GM21367 (cell line): Measurements from ENCODE around the gene SERP2.

Experiments used
- ATAC-seq: cut with Tn5 transposase; IDR thresholded peaks from one replicate; pipeline ENCODE4 v1.9.1; 2021; ENCODE audit not compliant: unreplicated experiment

The SERP2 gene

DNA sequence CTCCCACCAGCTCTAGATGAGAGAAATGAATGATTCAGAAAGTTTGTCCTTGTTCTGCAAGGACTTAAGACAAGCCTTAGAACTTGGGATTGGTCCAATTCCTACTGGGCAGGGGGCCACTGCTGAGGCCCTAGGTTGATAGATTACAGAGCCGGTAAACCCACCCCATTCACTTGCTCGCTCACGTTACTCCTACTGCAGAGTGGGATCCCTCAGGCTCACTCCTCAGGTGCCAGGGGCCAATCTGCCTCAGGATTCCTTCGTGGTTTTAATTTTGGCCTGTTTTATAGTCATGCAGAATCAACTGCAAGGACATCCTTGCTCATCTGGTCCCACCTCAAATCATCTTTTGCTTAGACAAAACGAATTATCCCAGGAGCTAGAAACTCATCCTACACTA, 59.0 kb downstream of the SERP2 start:
- no peak for ATAC-seq

- ATAC-seq = no peak
Observed at GRCh38 chr13:44433863-44434765, 60.5 kb downstream of the SERP2 start.

DNA sequence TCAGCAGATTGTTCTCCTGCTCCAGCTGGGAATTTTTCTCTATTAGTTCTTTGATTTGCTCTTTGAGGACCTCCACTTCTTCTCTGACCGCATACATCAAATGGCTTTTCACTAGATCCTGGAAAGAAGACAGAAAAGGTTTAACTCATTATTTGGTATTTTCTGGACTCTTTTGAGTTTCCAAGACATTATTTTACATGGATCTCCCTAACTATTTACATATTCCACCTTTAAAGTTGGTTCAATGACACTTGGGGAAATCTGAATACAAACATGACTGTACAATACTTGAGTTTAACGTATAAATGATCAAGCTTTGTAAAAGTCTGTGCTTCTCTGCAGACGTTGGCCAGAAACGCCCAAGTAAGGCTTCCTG, 61.1 kb downstream of the SERP2 start:
- ATAC-seq = no peak

GRCh38 chr13:44435142-44435918, 61.7 kb downstream of the SERP2 start:
- ATAC-seq = peak; percentile 55

- ATAC-seq = no peak
Observed at GRCh38 chr13:44435919-44436510, 62.4 kb downstream of the SERP2 start.

- ATAC-seq = no peak
Observed at GRCh38 chr13:44436589-44437337, 63.1 kb downstream of the SERP2 start.

DNA sequence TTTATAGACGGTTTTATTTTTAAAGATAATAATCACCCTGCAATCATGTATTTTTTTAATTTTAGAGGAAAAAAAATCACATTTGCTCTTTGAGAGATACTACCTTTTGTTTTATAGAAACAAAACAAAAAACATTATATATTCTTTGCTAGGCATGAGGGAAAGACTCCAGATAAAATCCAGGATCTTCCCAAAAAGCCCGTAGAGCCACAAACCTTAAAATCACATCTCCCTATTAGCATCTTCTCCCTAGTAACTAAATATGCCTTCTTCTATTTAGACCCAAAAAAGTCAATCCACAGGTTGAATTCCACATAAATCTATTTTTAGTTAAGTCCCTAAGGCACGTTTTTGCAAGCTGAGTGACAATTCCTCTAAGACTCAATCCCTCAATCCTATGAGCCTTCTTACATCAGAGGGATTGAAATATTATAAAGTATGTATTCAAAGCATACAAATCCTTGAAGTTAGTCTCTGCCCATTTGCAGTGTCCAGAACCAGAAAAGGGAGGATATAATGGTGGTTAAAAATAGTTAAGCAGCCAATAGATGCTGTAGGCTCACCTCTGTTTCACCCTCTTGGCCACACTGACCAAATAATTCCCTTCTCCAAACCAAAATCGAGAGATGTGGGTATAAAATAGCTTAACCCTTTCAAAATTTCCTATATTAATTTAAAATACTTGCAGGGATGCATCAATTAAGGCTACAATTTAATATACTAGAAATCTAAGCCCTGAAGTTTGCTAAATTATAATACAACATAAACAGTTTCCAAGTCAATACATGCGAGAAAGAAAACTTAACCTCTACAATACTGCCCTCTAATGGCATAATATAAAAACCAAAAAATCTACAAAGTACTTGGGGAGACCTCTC, 64.0 kb downstream of the SERP2 start:
- no peak for ATAC-seq

- no peak for ATAC-seq
Observed at GRCh38 chr13:44438234-44438579, 64.6 kb downstream of the SERP2 start.

DNA sequence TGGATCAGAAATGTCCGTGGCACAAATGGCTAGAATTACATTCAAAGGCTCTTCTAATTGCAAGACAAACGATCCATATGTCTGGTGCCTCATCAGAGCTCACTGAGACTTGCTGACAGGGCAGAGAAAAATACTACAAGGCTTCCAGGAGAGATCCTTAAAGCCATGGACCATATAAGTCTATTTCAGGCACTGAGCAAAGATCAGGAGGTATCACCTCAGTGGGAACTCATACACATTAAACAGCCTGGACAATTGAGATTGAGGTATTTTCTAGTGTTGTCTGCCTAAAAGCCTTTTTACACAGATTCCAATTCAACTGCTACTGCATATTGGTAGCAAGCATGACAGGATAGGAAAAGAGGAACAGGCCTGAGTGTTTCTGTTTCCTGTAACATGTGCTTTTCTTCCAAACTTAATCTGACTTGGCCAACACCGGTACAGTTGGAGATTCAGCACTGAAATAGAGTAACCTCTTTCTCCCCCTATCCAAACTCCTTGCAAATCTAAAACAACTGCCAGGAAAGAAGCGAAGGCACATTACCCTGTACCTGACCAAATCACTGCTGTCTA, 65.9 kb downstream of the SERP2 start:
- ATAC-seq = no peak

DNA sequence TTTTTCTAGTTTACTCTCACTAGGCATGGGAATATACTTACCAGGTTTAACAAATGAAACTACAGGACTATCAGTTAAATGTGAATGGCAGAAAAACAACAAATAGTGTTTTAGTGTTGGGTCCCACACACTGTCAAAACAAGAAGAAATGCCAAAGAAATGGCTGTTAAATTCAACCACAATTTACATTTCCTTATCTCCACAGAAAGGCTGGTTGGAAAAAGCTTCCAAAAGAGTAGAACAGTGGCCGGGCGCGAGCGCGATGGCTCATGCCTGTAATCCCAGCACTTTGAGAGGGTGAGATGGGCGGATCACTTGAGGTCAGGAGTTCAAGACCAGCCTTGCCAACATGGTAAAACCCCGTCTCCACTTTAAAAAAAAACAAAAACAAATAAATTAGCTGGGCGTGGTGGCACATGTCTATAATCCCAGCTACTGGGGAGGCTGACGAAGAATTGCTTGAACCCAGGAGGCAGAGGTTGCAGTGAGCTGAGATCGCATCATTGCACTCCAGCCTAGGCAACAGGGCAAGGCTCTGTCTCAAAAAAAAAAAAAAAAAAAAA, 66.5 kb downstream of the SERP2 start:
- no peak for ATAC-seq
